Tibial nerve (tissue), 4 donors: Measurements from ENCODE around the gene MTX2. TPM values are rescaled to one million over a fixed set of nuclear protein-coding genes. Genes with fewer than 3 reads are reported as not detected.

Experiments used
- DNase-seq, 2 donors: peaks; one replicate each; pipeline ENCODE4 v3.0.0-alpha.2; 2019; ENCODE audit warnings: low spot score in 2 of 2
- H3K27ac ChIP-seq, 4 donors: fragments of 200-600 bp; sonication (generic) in 3 of 4; one replicate each; pipeline ENCODE4 v1.5.1; 2017 to 2019; ENCODE audit warnings: mild to moderate bottlenecking in 1 of 4
- H3K27me3 ChIP-seq, 2 donors: fragments of 200-600 bp; sonication (generic) in 1 of 2; one replicate each; pipeline versions ENCODE4 v1.5.1 to v1.6.0; 2017 to 2019
- H3K36me3 ChIP-seq, 3 donors: fragments of 200-600 bp; sonication (generic); one replicate each; pipeline ENCODE4 v1.5.1; 2018 to 2019
- H3K4me1 ChIP-seq, 4 donors: fragments of 200-600 bp; sonication (generic) in 3 of 4; one replicate each; pipeline ENCODE4 v1.5.1; 2017 to 2019
- H3K4me3 ChIP-seq, 4 donors: fragments of 200-600 bp; sonication (generic) in 3 of 4; one replicate each; pipeline ENCODE4 v1.5.1; 2017 to 2019; ENCODE audit warnings: mild to moderate bottlenecking in 1 of 4, moderate library complexity in 1 of 4
- H3K9me3 ChIP-seq, 4 donors: fragments of 200-600 bp; sonication (generic) in 3 of 4; one replicate each; pipeline ENCODE4 v1.5.1; 2017 to 2019
- CTCF ChIP-seq, 5 experiments: fragments of 200-600 bp in 3 of 5; fragments of 450-650 bp in 2 of 5; sonication (generic) in 3 of 5; IDR thresholded peaks; one replicate each; pipeline ENCODE4 v1.5.1; 2016 to 2019; ENCODE audit warnings: antibody characterized with exemption in 5 of 5, mild to moderate bottlenecking in 3 of 5, moderate library complexity in 2 of 5
- EP300 ChIP-seq, 2 donors: sonication (generic); formaldehyde crosslinking; IDR thresholded peaks; one replicate each; pipeline ENCODE4 v1.6.1; 2017; ENCODE audit warnings: antibody characterized with exemption in 2 of 2, mild to moderate bottlenecking in 1 of 2
- POLR2A ChIP-seq, 2 donors: fragments of 450-650 bp; IDR thresholded peaks; one replicate each; pipeline ENCODE4 v1.6.1; 2017; ENCODE audit warnings: antibody characterized with exemption in 2 of 2, mild to moderate bottlenecking in 2 of 2, moderate library complexity in 2 of 2
- WGBS, 2 donors: methylation state at CpG; one replicate each; pipeline ENCODE4 v1.1.5; 2018; 5-methylcytosine and 5-hydroxymethylcytosine counted together
- total RNA-seq, 4 donors: library from RNA; depleted of rRNA; stranded (reverse); fragments of >200 nt; gene quantifications; one replicate each; pipeline ENCODE4 v1.1.0, GENCODE V29; 2016

Gene MTX2
- total RNA-seq, 4 donors from 2014 or later = 18.8 to 22.4 (median 21.9) TPM

GRCh38 chr2:176239031-176239430 is 30.2 kb upstream of the MTX2 start:
- no peaks in the 10 kb centered on the region for H3K27me3 ChIP-seq
- no peak overlapping the region for H3K4me3 ChIP-seq
- no peaks in the 10 kb centered on the region for H3K9me3 ChIP-seq
- H3K36me3 ChIP-seq = no peaks in the 10 kb centered on the region
- TF ChIP-seq CTCF (IDR thresholded peaks at IDR 0.05) (no peak), POLR2A (IDR thresholded peaks at IDR 0.05) (no peak), EP300 (IDR thresholded peaks at IDR 0.05) (no peak)
- 76 to 85% methylated on average over 4 of the region's 4 CpGs for WGBS, 2 donors
- no peaks in the 10 kb centered on the region for H3K4me1 ChIP-seq
- H3K27ac ChIP-seq = no peak overlapping the region
- DNase-seq = no peak

DNA sequence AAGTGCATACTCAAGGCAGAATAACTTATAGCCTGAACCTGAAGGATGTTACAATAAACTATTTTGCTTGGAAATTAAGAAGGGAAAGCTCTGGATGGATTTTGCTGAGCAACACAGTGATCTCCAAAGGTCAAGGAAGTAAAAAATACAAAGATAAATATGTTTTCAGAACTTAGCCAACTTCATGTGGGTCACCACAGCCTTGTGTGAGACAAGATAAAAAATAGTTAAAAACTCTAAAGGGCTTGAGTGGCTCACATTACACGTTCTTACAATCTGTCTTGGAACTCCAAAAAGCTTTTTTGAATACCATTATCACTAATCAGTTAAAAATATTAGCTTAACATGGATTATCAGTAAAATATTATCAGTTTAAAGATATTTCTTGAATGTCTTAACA is 28.9 kb upstream of the MTX2 start:
- H3K4me1 ChIP-seq = no peaks in the 10 kb centered on the region
- WGBS, 2 donors = 34 to 35% methylated on average over 1 of the region's 1 CpG
- H3K27me3 ChIP-seq = no peaks in the 10 kb centered on the region
- H3K36me3 ChIP-seq = no peaks in the 10 kb centered on the region
- no peak for TF ChIP-seq CTCF (IDR thresholded peaks at IDR 0.05)
- TF ChIP-seq POLR2A (IDR thresholded peaks at IDR 0.05) = no peak
- TF ChIP-seq EP300 (IDR thresholded peaks at IDR 0.05) = no peak
- H3K9me3 ChIP-seq = no peaks in the 10 kb centered on the region
- no peak for DNase-seq
- no peak overlapping the region for H3K27ac ChIP-seq
- H3K4me3 ChIP-seq = no peak overlapping the region

DNA sequence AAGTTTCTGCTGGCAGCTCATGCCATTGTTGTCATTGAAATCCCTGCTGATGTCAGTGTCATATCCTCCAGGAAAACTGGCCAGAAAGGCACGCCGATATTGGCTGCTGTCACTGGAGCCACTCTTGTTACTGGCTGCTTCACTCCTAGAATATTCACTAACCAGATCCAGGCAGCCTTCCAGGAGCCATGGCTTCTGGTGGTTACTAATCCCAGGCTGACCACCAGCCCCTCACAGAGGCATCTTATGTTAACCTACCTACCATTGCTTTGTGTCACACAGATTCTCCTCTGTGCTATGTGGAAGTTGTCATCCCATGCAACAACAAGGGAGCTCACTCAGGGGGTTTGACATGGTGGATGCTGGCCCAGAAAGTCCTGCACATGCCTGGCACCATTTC is 27.0 kb upstream of the MTX2 start:
- H3K27me3 ChIP-seq = no peaks in the 10 kb centered on the region
- DNase-seq = no peak
- 79 to 88% methylated on average over 2 of the region's 2 CpGs for WGBS, 2 donors
- TF ChIP-seq POLR2A (IDR thresholded peaks at IDR 0.05) (no peak), CTCF (IDR thresholded peaks at IDR 0.05) (no peak), EP300 (IDR thresholded peaks at IDR 0.05) (no peak)
- no peaks in the 10 kb centered on the region for H3K4me1 ChIP-seq
- H3K9me3 ChIP-seq = no peaks in the 10 kb centered on the region
- H3K4me3 ChIP-seq = no peak overlapping the region
- no peak overlapping the region for H3K27ac ChIP-seq
- H3K36me3 ChIP-seq = no peaks in the 10 kb centered on the region

DNA sequence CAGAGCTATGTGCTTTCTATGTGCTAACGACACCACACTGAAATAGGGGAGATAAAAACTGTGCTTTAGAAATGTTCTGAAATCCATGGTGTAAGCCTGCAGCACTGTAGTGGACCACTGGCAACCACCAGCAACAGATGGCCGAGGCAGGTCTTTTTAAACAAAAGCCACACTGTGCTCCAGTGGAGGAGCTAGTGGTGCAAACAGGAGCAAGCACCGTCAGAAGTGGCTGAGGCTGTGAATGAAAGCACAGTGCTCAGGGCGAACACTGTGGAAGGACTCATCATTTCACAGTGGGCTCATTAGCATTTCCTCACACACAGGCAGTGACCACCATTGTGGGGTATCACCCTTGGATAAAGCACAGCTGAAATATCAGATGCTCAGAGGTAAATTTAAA is 22.9 kb upstream of the MTX2 start:
- Histone ChIP-seq H3K9me3 (peaks cover 0 to 15% (median 0%) of the 10 kb centered on the region in 4 donors), H3K27me3 (no peaks in the 10 kb centered on the region), H3K36me3 (no peaks in the 10 kb centered on the region), H3K4me1 (no peaks in the 10 kb centered on the region), H3K27ac (no peak overlapping the region), H3K4me3 (no peak overlapping the region)
- DNase-seq = no peak
- 33 to 41% methylated on average over 4 of the region's 4 CpGs for WGBS, 2 donors
- no peak for TF ChIP-seq EP300 (IDR thresholded peaks at IDR 0.05)
- no peak for TF ChIP-seq POLR2A (IDR thresholded peaks at IDR 0.05)
- no peak for TF ChIP-seq CTCF (IDR thresholded peaks at IDR 0.05)

DNA sequence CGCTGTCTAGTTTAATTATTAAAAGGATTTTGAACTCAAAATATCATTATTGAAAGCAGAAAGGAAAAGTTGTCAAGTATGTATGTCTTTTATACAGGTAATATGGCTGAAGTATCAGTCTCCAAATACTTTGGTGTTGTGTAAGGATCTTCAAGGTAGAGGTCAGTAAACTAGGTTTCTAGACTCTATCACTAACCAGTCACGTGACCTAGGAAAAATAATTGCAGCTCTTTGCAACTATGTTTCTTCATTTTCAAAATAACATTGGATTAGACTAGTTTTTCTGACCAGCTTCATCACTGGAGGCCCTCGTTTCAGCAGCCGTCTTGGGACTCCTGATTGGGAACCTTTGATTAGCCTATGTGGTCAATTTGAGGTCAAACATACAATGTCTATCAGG is 21.4 kb upstream of the MTX2 start:
- no peak for TF ChIP-seq CTCF (IDR thresholded peaks at IDR 0.05)
- TF ChIP-seq EP300 (IDR thresholded peaks at IDR 0.05) = no peak
- TF ChIP-seq POLR2A (IDR thresholded peaks at IDR 0.05) = no peak
- 77 to 91% methylated on average over 4 of the region's 4 CpGs for WGBS, 2 donors

More for the DNA sequence above, 21.4 kb upstream of the MTX2 start:
- Histone ChIP-seq H3K36me3 (no peaks in the 10 kb centered on the region), H3K27ac (no peak overlapping the region), H3K4me3 (no peak overlapping the region), H3K9me3 (peaks cover 0 to 15% (median 0%) of the 10 kb centered on the region in 4 donors), H3K27me3 (no peaks in the 10 kb centered on the region), H3K4me1 (no peaks in the 10 kb centered on the region)
- no peak for DNase-seq
